ENCODE results near the gene TMEM176A.

DNA sequence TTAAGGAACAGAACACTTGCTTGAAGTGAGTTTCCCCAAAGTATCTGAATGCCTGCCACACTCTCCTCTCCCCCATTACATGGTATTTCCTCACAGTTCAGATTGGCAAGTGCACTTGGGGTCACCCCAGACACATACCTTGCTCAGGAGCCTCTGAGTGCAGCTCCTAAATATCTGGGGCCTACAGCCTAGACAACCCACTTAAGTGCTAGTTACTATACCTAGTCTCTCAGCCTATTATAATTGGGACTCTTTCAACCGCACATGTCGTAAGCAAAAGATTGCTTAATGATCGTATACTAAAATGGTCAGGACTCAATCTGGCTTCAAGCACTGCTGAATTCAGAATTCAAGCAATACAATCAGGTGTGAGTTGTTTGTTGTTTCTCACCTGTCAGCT lies 20.3 kb upstream of the TMEM176A start:
- TF ChIP-seq, protein P1, sequence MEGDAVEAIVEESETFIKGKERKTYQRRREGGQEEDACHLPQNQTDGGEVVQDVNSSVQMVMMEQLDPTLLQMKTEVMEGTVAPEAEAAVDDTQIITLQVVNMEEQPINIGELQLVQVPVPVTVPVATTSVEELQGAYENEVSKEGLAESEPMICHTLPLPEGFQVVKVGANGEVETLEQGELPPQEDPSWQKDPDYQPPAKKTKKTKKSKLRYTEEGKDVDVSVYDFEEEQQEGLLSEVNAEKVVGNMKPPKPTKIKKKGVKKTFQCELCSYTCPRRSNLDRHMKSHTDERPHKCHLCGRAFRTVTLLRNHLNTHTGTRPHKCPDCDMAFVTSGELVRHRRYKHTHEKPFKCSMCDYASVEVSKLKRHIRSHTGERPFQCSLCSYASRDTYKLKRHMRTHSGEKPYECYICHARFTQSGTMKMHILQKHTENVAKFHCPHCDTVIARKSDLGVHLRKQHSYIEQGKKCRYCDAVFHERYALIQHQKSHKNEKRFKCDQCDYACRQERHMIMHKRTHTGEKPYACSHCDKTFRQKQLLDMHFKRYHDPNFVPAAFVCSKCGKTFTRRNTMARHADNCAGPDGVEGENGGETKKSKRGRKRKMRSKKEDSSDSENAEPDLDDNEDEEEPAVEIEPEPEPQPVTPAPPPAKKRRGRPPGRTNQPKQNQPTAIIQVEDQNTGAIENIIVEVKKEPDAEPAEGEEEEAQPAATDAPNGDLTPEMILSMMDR (IDR thresholded peaks at IDR 0.05) = no peak
- no peak for TF ChIP-seq POLR2A (IDR thresholded peaks at IDR 0.05)
